HG03439 (cell line): ENCODE results near the gene PPAN.

Source experiments
- ATAC-seq: cut with Tn5 transposase; IDR thresholded peaks from one replicate; pipeline ENCODE4 v1.9.1; 2021; ENCODE audit warnings: mild to moderate bottlenecking, moderate library complexity; ENCODE audit not compliant: unreplicated experiment

The PPAN gene, protein sequence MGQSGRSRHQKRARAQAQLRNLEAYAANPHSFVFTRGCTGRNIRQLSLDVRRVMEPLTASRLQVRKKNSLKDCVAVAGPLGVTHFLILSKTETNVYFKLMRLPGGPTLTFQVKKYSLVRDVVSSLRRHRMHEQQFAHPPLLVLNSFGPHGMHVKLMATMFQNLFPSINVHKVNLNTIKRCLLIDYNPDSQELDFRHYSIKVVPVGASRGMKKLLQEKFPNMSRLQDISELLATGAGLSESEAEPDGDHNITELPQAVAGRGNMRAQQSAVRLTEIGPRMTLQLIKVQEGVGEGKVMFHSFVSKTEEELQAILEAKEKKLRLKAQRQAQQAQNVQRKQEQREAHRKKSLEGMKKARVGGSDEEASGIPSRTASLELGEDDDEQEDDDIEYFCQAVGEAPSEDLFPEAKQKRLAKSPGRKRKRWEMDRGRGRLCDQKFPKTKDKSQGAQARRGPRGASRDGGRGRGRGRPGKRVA

DNA sequence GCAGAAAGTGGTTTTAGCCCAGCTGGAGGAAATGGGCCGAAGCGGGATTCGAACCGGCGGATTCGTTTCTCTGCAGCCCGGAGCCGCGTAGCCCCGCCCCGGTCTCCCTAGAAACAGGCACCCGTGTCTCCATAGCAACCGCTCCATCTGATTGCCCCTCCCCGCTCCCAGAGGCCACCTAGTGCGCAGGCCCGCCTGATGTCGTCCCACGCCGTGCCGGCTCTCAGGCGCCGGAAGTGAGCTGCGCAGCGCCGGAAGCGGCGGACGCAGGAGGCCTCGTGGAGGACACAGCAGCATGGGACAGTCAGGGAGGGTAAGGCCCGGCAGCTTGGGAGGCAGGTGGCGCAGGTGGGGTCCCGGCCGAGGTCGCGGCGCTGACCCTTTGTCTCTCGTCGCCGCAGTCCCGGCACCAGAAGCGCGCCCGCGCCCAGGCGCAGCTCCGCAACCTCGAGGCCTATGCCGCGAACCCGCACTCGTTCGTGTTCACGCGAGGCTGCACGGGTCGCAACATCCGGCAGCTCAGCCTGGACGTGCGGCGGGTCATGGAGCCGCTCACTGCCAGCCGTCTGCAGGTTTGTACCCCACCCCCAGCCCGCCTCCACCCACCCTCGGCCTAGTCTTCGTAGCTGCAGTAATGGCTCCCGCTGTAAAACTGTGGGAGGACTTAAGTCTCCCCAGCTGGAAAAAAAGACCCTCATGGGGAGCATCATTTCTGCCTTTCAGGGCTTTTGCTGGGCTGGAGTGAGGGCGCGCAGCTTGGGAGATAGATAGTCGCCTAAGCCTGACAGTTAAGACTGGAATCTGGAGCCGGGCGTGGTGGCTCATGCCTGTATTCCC is at the start of gene PPAN:
PPAN (plus strand) TSS at position 263 of the 837 bp plus-strand sequence; CDS start at position 296, 33 bp downstream.
- ATAC-seq, result peak; percentile 57

DNA sequence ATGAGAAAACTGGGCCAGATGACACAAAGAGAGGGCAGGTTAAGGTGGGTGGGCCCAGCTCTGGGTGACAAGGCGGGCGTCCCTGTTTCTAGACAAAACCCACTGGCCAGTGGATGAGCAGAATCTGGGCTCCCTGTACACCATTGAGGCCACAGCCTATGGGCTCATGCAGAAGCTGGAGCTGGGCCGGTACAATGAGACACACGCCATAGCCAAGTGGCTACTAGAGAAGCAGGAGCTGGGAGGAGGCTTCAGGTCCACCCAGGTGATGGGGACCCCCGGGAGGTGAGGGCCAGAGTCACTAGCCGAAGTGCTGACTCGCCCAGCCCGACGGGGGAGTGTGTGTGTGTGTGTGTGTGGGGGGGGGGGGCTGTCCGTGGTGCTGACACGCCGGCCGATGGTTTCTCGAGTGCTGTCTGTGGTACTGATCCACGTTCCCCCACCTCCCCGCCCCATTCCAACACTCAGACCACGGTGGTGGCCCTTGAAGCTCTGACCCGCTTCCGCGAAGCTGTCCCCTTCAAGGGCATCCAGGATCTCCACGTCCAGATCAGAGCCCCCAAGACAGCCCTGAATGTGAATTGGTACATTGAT is 44.3 kb upstream of the PPAN start:
- ATAC-seq, result no peak

DNA sequence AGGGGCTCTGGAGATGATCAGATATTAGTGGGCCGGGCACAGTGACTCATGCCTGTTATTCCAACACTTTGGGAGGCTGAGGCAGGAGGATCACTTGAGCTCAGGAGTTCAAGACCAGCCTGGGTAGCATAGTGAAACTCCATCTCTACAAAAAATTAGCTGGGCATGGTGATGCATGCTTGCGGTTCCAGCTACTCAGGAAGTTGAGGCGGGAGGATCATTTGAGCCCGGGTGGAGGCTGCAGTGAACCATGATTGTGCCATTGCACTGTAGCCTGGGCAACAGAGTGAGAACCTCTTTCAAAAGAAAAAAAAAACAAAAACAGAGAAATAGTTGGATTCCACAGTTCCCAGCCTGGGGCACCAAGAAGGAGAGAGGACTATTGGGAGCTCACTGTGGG is 38.0 kb upstream of the PPAN start:
- ATAC-seq, result no peak

DNA sequence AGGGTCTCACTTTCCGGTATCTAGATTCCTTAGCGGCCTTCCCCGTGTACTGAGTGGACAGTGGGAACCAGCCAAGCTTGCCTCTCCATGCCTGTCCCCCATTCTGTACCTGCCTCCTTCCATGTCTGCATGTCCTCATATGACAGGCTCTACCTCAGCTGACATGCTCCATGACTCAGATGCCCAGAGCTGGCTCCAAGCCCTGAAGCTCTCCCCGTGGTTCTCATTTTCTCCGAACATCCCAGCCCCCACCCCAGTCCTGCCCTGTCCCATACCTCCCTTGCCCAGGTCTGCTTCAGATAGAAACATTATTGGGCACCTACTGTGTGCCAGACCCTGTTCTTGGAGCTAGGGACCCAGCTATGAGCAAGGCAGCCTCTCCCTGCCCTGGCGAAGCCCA is 37.1 kb upstream of the PPAN start:
- ATAC-seq, result no peak

DNA sequence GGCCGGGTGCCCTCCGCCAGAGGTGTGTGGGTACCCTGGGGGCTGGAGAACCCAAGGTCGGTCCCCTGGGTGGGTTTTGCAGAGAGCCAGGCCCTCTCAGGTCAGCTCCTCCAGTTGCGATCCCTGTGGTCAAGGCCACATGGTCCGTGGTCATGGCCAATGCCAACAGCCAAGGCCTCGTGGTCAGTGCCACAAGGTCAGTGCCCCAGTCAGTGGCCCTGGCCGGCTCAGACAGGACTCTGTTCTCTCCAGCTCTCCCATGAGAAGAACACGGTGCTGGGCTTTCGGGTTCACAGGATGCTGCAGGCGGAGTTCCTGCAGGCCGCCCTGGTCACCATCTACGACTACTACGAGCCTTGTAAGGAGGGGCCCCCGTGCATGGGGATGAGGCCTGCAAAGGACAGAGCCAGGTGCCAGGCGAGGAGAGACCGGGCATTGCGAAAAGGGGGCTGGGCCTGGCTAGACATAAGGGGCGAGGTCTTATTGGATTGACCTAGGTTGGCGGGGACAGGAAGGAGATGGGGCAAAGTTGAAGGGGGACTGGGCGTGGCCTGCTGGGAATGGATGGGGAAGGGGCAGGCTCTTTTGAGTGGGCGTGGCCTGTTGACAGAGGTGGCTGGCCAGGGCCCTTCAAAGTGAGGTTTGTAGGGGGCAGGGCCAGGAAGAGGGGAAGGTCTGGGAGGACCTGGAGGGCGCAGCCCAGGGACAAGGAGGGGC is 35.3 kb upstream of the PPAN start:
- ATAC-seq, result no peak

DNA sequence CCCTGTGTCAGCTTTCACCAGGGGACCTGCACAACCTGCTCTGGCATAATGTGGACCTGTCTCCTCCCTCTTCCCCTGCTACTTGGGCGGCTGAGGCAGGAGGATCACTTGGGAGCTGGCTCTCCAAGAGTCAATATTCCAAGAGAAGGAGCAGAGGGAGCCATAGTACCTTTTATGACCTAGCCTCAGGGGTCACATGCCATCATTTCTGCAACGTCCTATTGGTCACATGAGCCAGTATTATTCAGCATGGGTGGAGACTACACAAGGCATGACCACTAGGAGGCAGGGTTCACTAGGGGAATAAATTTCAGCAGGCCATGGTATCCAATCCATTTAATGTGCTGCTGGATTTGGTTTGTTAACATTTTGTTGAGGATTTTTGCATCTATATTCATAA is 32.0 kb upstream of the PPAN start:
- no peak for ATAC-seq

DNA sequence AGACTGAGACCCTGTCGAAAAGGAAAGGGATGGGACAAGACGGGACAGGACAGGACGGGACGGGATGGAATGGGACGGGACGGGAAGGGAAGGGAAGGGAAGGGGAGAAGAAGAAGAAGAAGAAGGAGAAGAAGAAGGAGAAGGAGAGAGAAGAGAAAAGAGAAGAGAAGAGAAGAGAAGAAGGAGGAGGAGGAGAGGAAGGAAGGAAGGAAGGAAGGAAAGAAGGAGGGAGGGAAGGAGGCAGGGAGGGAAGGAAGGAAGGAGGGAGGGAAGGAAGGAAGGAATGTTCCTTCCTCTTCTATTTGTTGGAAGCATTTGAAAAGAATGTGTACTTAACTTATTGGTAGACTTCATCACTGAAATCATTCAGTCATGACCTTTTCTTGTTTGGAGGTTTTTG is 29.6 kb upstream of the PPAN start:
- no peak for ATAC-seq

DNA sequence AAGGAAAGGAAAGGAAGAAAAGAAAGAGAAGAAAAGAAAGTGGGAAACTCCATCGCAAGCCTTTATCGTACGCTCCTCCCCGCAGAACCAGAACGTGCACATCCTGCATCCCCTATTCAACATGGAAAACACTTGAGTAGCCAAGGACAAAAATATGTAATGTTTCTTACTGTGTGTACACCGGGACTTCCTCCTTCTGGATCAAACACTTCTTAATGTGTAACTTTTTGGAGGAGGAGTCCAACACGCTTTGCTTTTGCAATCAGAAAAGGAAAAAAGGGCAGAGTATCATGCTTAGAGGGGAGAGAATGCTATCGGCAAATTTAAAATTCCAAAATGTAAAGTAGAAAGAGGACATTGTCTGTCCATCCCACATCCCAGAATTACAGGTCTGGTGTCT is 27.8 kb upstream of the PPAN start:
- no peak for ATAC-seq

DNA sequence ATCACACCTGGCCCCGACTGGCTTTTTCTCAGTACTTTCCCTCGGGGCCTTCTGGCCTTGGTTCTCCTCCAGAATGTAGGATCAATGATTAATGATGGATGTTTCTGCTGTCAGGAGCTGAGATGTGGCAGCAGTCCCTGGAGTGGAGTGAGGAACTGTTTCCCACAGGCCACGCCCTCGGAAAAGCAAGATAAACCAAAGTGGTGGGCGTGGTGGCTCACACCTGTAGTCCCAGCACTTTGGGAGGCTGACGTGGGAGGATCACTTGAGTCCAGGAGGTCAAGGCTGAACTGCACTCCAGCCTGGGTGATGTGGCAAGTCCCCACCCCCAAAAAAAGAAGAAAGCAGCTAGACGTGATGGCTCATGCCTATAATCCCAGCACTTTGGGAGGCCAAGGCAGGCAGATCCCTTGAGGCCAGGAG is 27.1 kb upstream of the PPAN start:
- ATAC-seq, result no peak

DNA sequence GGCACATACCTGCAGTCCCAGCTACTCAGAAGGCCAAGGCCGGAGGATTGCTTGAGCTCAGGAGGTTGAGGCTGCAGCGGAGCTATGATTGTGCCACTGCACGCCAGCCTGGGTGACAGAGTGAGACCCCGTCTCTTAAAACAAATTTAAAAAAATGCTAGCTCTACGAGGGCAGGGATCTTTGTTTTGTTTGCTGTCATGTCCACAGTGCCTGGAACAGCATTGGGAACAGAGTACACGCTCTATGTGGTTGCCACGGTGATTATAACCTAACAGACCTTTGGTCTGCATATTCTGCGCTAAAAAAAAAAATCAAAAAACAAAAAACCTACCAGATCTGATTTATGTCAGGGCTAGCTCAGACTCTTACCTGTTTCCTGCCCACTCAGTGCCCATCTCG is 22.3 kb upstream of the PPAN start:
- ATAC-seq, result no peak

DNA sequence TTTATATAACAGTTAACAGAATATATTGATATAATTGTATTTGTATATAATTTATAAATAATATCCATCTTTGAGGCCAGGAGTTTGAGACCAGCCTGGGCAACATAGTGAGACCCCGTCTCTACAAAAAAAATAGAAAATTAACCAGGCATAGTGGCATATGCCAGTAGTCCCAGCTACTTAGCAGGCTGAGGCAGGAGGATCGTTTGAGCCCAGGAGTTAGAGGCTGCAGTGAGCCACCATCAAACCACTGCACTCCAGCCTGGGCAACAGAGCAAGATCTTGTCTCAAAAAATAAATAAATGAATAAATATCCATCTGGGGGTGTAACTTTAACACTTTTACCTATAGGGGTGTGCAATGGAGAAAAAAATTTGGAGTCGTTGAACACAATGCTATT is 21.4 kb upstream of the PPAN start:
- no peak for ATAC-seq

DNA sequence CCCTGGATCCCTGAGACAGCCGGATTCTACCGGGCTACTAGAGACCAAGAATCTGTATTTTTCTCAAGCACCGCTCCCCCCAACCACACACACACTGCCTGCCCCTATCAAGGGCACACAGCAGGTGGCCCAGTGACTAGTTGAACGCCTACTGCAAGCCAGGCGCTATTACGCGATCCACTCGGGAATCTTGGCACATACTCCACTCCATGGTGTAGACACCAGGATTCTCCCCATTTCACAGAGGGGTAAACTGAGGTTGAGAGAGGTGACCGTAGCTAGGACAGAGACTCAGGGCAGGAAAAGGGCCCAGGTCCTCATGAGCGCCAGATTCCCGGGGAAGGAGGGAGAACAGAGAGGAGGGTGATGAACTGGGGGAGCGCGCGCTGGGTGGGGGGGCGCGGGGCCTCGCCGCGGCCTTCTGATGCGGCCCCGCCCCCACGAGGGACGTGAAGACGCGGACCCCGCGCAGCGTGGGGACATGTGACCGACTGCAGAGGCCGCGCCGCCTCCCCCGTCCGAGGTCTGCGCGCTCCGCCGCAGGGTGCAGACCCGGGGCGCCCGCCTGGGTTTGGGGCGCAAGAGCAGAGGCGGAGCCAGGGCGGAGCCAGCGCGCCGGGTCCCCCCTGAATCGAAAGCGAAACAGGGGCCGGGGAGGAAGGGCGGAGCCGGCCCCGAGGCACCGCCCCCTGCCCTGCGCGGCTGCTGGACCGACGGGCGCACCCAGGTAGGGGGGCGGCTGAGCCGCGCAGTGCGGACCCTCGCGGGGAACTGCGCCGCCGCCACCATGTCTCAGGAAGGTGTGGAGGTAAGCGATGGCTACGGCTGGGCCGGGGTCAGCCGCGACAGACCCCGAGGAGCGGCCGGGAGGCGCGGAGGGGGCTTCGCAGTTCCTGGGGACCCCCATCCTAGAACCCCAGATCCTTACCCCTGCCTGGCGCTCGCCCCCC is 20.2 kb upstream of the PPAN start, which contains the start of gene SHFL:
SHFL (plus strand) TSS at position 677 of the 950 bp plus-strand sequence; CDS start at position 788, 111 bp downstream.
- peak; percentile 65 for ATAC-seq

DNA sequence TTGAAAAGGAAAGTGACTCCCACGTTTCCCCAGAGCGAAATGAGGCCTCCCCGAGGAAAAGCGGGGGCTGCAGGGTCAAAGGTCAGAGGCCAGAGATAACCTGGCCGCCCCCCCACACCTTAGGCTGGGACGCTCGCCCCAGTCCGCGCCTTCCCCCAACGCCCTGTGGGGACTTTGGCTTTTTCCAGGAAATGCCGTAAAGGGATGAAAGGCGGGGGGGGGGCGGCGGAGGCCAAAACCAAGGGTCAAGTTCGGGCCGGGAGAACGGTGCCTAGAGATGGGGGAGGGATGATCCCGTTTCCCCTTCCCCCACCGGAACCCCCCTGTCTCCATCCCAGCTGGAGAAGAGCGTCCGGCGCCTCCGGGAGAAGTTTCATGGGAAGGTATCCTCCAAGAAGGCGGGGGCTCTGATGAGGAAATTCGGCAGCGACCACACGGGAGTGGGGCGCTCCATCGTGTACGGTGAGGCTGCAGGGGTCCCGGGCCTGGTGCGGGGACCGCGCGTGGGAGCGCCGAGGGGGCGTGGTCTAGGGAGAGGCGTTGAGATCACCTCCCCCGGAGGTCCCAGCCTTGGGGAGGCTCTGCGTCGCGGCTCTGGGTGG is 19.5 kb upstream of the PPAN start:
- no peak for ATAC-seq

DNA sequence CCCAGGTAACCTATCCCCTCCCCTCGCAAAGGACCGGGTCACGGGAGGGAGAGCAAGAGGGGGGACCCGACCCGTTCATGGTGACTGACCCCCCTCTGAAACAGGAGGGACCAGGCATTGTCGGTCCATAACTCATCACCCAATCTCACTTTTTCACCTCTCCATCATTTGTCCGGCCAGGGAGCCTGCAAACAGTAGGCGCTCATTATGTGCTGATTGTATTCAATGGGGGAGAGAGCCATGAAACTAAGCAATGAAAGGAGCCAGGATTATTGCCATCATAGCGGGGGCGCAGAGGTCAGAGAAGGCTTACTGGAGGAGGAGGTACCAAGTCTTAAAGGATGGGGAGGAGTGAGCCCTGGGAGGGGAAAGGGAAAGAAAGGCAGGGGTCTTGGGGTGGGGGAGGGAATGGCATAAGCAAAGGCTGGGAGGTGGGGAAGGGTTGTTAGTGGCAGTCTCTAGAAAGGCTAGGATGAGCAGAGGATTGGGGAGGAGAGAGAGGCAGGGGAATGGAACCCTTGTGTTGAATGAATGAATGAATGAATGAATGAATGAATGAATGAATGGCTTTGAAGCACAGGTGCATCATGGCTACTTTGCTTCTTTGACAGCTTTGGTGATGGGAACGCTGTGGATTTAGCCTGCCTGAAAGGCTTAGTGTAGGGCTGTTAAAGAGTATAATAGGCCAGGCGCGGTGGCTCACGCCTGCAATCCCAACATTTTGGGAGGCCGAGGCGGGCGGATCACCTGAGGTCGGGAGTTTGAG is 18.7 kb upstream of the PPAN start:
- ATAC-seq, result no peak

DNA sequence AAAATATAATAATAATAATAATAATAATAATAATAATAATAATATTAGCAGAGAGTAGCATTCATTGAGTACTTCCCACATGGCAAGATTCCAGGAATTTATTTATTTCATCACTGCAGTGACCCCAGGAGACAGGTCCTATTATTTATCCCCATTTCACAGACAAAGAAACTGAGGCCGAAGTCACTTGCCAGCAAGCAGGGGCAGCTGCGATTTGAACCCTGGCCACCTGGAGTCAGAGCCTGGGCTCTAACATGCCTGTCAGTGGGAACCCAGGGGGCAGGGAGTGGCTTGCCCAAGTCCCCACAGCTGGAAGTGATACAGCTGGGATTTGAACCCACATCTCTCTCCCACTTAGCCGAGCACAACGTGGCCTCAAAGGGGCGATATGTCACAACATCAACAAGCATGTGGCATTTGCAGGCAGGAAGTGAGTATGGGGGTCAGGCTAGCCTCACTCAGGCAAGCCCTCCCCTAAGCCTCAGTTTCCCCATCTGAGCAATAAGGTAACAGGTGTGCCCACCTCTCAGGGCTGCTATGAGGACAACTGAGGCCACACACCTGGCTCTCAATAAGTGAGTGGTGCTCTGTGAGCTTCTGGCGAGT is 17.1 kb upstream of the PPAN start:
- no peak for ATAC-seq

DNA sequence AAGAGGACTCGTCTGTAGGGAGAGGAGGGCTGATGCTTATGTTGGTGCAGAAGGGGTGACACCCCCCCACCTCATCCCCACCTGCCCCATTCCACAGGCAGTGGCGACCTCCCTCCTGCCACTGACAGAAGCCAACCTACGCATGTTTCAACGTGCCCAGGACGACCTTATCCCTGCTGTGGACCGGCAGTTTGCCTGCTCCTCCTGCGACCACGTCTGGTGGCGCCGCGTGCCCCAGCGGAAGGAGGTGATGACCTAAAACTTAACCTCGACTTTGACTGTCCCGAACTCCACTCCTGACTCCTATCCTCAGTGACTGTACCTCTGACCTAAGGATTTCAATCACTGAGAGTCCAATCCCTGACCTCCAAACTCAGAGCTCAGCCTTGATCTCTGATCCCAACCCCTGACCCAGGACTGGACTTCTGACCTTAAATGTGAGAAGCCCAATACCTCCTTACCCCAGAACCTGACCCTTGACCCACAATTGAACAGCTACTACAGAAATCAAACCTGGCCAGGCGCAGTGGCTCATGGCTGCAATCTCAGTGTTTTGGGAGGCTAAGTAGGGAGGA is 16.3 kb upstream of the PPAN start:
- ATAC-seq, result no peak

DNA sequence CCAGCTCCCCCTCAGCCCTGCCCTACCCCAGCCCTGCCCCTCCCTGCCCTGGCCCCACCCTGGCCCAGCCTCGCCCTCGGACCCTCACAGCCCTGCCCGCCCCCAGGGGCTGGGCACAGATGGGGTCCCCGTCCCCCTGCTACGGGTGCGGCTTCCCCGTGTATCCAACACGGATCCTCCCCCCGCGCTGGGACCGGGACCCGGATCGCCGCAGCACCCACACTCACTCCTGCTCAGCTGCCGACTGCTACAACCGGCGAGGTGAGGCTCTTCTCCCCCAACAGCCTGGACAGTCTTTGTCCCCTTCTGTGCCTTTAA is 14.8 kb upstream of the PPAN start:
- ATAC-seq, result no peak
